ENCODE measurements around the gene CIROP.

Gene CIROP

GRCh38 chr14:23085458-23085857 is 19.3 kb downstream of the CIROP start:
- no peak for ATAC-seq
- TF ChIP-seq ZNF565 (CRISPR knock-in tag; conservative IDR thresholded peaks at IDR 0.05; ENCODE audit: low read depth) (no peak), ZFP30 (CRISPR knock-in tag; IDR thresholded peaks at IDR 0.05) (no peak), PPARA (CRISPR knock-in tag; IDR thresholded peaks at IDR 0.05; ENCODE audit: borderline replicate concordance) (no peak), OSR1 (CRISPR knock-in tag; IDR thresholded peaks at IDR 0.05) (no peak), ESRRG (CRISPR knock-in tag; IDR thresholded peaks at IDR 0.05) (no peak), TCF4 (CRISPR knock-in tag; IDR thresholded peaks at IDR 0.05; ENCODE audit: borderline replicate concordance) (no peak), CREB5 (CRISPR knock-in tag; IDR thresholded peaks at IDR 0.05; ENCODE audit: low read depth) (no peak), RARB (CRISPR knock-in tag; IDR thresholded peaks at IDR 0.05) (no peak), ZNF70 (CRISPR knock-in tag; IDR thresholded peaks at IDR 0.05) (no peak), ZNF8 (CRISPR knock-in tag; IDR thresholded peaks at IDR 0.05) (no peak), ARNTL (CRISPR knock-in tag; IDR thresholded peaks at IDR 0.05; ENCODE audit: borderline replicate concordance, low read depth) (no peak), TSHZ2 (CRISPR knock-in tag; IDR thresholded peaks at IDR 0.05) (no peak), SNAI2 (CRISPR knock-in tag; IDR thresholded peaks at IDR 0.05) (no peak), ZFP3 (CRISPR knock-in tag; IDR thresholded peaks at IDR 0.05) (no peak), CSRNP3 (CRISPR knock-in tag; IDR thresholded peaks at IDR 0.05) (no peak), PATZ1 (CRISPR knock-in tag; IDR thresholded peaks at IDR 0.05; ENCODE audit: borderline replicate concordance) (no peak), BACH2 (CRISPR knock-in tag; IDR thresholded peaks at IDR 0.05; ENCODE audit: borderline replicate concordance) (no peak)

GRCh38 chr14:23080474-23080873 is 24.3 kb downstream of the CIROP start:
- TF ChIP-seq ZFP30 (CRISPR knock-in tag; IDR thresholded peaks at IDR 0.05) (no peak), ESRRG (CRISPR knock-in tag; IDR thresholded peaks at IDR 0.05) (no peak), ISL1 (CRISPR knock-in tag; IDR thresholded peaks at IDR 0.05) (no peak), CSDC2 (CRISPR knock-in tag; IDR thresholded peaks at IDR 0.05) (no peak), TOX (CRISPR knock-in tag; IDR thresholded peaks at IDR 0.05; ENCODE audit: borderline replicate concordance) (no peak), RARB (CRISPR knock-in tag; IDR thresholded peaks at IDR 0.05) (no peak), CSRNP3 (CRISPR knock-in tag; IDR thresholded peaks at IDR 0.05) (no peak), ZC3H10 (CRISPR knock-in tag; IDR thresholded peaks at IDR 0.05) (no peak), TCF4 (CRISPR knock-in tag; IDR thresholded peaks at IDR 0.05; ENCODE audit: borderline replicate concordance) (no peak), ZNF8 (CRISPR knock-in tag; IDR thresholded peaks at IDR 0.05) (no peak), PATZ1 (CRISPR knock-in tag; IDR thresholded peaks at IDR 0.05; ENCODE audit: borderline replicate concordance) (no peak), POU6F1 (CRISPR knock-in tag; IDR thresholded peaks at IDR 0.05; ENCODE audit: borderline replicate concordance, low read depth) (no peak), BACH2 (CRISPR knock-in tag; IDR thresholded peaks at IDR 0.05; ENCODE audit: borderline replicate concordance) (no peak)
- no peak for ATAC-seq
